Measurements from ENCODE around the gene ISCA2. TPM values are rescaled to one million over a fixed set of nuclear protein-coding genes. Genes with fewer than 3 reads are reported as not detected.

Gene ISCA2
- total RNA-seq, 1 donor from 2014 or later, result 22.4 TPM

DNA sequence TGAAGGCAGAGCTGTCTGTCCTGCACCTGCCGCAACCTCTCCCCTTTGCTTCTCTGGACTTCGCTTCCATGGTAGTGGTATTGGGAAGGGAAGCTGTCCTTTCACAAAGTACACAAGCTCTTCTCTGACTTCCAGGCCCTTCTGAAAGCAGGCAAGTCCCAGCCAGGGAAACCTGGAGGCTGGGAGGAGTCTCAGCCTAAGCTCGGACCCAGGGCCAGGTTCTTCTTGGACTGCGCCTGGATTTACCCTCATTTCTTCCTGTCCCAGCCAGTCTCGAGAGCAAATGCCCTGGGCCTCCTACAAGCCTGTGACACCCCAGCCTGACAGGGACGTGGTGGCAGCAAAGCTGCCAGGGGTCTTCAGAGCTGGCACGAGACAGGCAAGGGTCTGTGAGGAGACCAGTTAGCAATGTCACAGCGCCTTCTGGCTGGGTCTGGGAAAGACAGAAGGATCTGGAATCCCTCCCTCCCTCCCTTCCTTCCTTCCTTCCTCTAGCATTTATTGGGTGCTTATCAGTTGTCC, 22.4 kb downstream of the ISCA2 start:
- Mint-ChIP-seq H3K4me1 (ENCODE audit: unreplicated experiment) (peaks cover 31% of the 10 kb centered on the region), H3K4me3 (ENCODE audit: unreplicated experiment) (no peak overlapping the region), H3K9me3 (ENCODE audit: unreplicated experiment) (no peaks in the 10 kb centered on the region), H3K27me3 (ENCODE audit: unreplicated experiment) (no peaks in the 10 kb centered on the region), H3K27ac (ENCODE audit: unreplicated experiment) (no peak overlapping the region), H3K36me3 (ENCODE audit: unreplicated experiment) (peaks cover 59% of the 10 kb centered on the region)
- TF ChIP-seq, protein P1, sequence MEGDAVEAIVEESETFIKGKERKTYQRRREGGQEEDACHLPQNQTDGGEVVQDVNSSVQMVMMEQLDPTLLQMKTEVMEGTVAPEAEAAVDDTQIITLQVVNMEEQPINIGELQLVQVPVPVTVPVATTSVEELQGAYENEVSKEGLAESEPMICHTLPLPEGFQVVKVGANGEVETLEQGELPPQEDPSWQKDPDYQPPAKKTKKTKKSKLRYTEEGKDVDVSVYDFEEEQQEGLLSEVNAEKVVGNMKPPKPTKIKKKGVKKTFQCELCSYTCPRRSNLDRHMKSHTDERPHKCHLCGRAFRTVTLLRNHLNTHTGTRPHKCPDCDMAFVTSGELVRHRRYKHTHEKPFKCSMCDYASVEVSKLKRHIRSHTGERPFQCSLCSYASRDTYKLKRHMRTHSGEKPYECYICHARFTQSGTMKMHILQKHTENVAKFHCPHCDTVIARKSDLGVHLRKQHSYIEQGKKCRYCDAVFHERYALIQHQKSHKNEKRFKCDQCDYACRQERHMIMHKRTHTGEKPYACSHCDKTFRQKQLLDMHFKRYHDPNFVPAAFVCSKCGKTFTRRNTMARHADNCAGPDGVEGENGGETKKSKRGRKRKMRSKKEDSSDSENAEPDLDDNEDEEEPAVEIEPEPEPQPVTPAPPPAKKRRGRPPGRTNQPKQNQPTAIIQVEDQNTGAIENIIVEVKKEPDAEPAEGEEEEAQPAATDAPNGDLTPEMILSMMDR (IDR thresholded peaks at IDR 0.05), result no peak
- no peak for DNase-seq (ENCODE audit: extremely low spot score, unreplicated experiment)

DNA sequence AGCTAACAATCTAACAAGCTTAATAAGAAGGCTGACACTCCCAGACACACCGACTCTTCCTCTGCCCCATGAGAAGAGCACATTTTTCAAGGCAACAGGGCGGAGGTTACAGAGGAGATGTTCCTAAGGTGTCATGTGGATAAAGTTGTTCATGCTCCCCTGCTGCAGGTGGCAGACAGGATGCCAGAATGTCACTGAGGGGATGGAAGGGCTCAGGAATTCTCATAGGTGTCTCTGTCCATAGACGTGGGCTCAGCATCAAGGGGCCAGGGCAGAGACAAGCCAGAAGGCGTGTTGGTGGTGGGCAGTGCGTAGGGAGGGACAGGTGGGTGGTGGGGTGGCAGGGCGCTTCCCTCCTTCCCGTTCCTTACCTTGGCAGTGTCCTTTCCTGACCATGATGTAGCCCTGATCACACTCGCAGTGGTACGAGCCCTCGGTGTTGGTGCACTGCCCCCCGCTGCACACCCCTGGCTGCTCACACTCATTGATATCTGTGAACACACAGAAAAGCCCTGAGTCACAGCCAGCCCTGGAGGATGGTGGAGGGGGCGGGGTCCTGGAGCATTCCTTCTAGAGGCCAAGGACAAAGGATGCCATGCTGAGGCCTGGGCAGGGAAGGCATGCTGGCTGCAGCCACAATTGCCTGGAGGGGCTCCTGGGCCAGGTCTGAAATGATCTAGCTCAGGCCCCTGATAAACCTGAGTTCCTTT, 23.0 kb downstream of the ISCA2 start:
- peaks cover 24% of the 10 kb centered on the region for H3K4me1 Mint-ChIP-seq (ENCODE audit: unreplicated experiment)
- no peaks in the 10 kb centered on the region for H3K27me3 Mint-ChIP-seq (ENCODE audit: unreplicated experiment)
- no peaks in the 10 kb centered on the region for H3K9me3 Mint-ChIP-seq (ENCODE audit: unreplicated experiment)
- no peak for DNase-seq (ENCODE audit: extremely low spot score, unreplicated experiment)
- H3K4me3 Mint-ChIP-seq (ENCODE audit: unreplicated experiment), result no peak overlapping the region
- TF ChIP-seq, protein P1 (IDR thresholded peaks at IDR 0.05), result no peak
- H3K36me3 Mint-ChIP-seq (ENCODE audit: unreplicated experiment), result peaks cover 57% of the 10 kb centered on the region
- no peak overlapping the region for H3K27ac Mint-ChIP-seq (ENCODE audit: unreplicated experiment)

DNA sequence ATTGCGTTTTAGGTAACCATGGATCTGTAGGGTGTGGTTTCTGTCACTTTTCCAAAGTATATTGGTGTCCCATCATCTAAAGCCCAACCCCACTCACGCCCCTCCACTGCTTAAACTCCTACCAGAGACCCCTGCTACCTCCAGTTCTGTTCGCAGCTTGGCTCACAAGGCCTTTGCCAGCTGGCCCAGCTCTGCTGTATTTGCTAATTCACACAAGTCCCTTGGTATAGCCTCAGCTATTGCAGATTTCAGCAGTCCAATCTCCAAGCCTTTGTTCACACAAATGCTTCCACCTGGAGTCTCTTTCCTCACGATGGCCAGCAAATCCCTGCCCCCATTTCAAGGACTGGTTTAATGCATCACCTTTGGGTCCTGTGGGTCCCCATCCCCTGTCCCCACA, 24.2 kb downstream of the ISCA2 start:
- Mint-ChIP-seq H3K27ac (ENCODE audit: unreplicated experiment) (no peak overlapping the region), H3K27me3 (ENCODE audit: unreplicated experiment) (no peaks in the 10 kb centered on the region), H3K9me3 (ENCODE audit: unreplicated experiment) (no peaks in the 10 kb centered on the region), H3K4me1 (ENCODE audit: unreplicated experiment) (peaks cover 15% of the 10 kb centered on the region), H3K36me3 (ENCODE audit: unreplicated experiment) (peaks cover 58% of the 10 kb centered on the region), H3K4me3 (ENCODE audit: unreplicated experiment) (no peak overlapping the region)
- DNase-seq (ENCODE audit: extremely low spot score, unreplicated experiment), result no peak
- TF ChIP-seq, protein P1 (IDR thresholded peaks at IDR 0.05), result no peak

DNA sequence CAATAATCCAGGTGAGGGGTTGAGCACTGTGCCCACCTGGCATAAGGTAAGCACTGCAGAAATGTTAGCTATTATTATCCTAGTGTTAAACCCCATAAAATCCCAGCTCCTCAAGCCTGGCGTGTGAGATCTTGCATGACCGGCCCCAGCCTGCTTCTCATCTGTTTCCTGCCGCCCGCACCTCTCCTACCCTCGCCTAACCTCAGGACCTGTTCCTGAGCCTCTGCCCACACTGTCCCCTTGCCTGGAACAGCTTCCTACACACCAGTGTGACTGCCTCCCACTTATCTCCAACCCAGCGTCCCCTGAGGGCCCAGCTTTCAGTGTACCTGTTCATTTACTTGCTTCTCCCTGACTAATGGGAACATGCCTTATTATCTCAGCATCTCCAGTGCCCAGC, 24.7 kb downstream of the ISCA2 start:
- Mint-ChIP-seq H3K27me3 (ENCODE audit: unreplicated experiment) (no peaks in the 10 kb centered on the region), H3K9me3 (ENCODE audit: unreplicated experiment) (no peaks in the 10 kb centered on the region), H3K27ac (ENCODE audit: unreplicated experiment) (no peak overlapping the region), H3K4me1 (ENCODE audit: unreplicated experiment) (peaks cover 15% of the 10 kb centered on the region), H3K4me3 (ENCODE audit: unreplicated experiment) (no peak overlapping the region), H3K36me3 (ENCODE audit: unreplicated experiment) (peaks cover 57% of the 10 kb centered on the region)
- TF ChIP-seq, protein P1 (IDR thresholded peaks at IDR 0.05), result no peak
- DNase-seq (ENCODE audit: extremely low spot score, unreplicated experiment), result no peak

DNA sequence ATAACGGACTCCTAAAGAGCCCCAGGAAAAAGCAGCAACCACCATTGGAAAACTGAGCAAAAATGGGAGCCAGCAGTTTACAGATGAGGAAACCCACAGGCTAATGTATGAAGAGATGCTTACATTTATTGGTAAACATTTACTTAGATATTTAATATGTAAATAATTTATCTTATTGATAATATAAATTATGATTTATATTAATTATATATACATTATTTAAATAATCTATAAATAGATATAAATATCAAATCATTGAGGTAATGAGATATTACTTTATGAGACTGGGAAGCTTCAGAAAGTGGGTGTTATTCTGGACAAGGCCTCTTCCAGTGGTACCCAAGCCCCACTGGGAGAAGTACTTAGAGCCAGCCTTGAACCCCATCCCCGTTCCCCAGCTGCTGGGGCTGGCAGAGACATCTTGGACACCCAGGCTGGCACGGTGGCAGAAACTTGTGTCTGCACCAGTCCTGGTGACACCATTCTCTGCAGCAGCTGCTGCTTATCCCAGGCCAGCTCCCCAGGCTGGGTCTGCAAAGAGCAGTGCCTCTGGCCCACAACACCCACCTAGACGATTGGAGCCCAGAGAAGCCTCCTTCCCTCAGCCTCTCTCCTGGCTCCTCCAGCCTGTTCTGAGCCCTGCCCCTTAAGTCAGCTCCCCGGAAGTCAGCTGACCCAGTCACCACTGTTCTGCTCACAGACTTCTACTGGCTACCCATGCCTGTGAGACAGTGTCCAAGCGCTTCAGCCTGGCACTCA, 25.9 kb downstream of the ISCA2 start:
- no peaks in the 10 kb centered on the region for H3K9me3 Mint-ChIP-seq (ENCODE audit: unreplicated experiment)
- DNase-seq (ENCODE audit: extremely low spot score, unreplicated experiment), result no peak
- H3K27me3 Mint-ChIP-seq (ENCODE audit: unreplicated experiment), result no peaks in the 10 kb centered on the region
- H3K27ac Mint-ChIP-seq (ENCODE audit: unreplicated experiment), result no peak overlapping the region
- TF ChIP-seq, protein P1 (IDR thresholded peaks at IDR 0.05), result no peak
- peaks cover 52% of the 10 kb centered on the region for H3K36me3 Mint-ChIP-seq (ENCODE audit: unreplicated experiment)
- no peak overlapping the region for H3K4me3 Mint-ChIP-seq (ENCODE audit: unreplicated experiment)
- peaks cover 12% of the 10 kb centered on the region for H3K4me1 Mint-ChIP-seq (ENCODE audit: unreplicated experiment)

Data from osteocyte (in vitro differentiated cells).